ENCODE data around the gene PLPPR5.

- no peak for TF ChIP-seq POLR2A (IDR thresholded peaks at IDR 0.05)
- TF ChIP-seq CTCF (IDR thresholded peaks at IDR 0.05 in 8 of 11, conservative IDR thresholded peaks at IDR 0.05 in 3 of 11): no peak
These were observed 84.1 kb downstream of the PLPPR5 start for GRCh38 chr1:98920441-98921110.
